Stimulated activated naive CD8-positive, alpha-beta T cell treated with anti-CD3 and anti-CD28 coated beads, Interleukin-15, Interleukin-2, amounts not matched to agents 100 U/mL and 50 U/mL, for 24 hours (primary cell): Measurements from ENCODE around the gene CCNF.
"Not testable (repeated sequence)": the region's sequence is repeated elsewhere in the genome, so short reads cannot be mapped to it uniquely, and the experiment has no call there.

Experiments used
- ATAC-seq: fragments of 150-1000 bp; cut with Tn5 transposase; one replicate; pipeline ENCODE4 v1.10.0; 2021
- DNase-seq: peaks from one replicate; pipeline ENCODE4 v3.0.0; 2021

Gene CCNF

GRCh38 chr16:2472488-2472864 is 43.2 kb downstream of the CCNF start:
- ATAC-seq = no peak
- no peak for DNase-seq

GRCh38 chr16:2472885-2473445 is 43.7 kb downstream of the CCNF start:
- ATAC-seq = no peak
- no peak for DNase-seq

- no peak for ATAC-seq
- peak; percentile 45 for DNase-seq
Measured at GRCh38 chr16:2473446-2473926, 44.2 kb downstream of the CCNF start.

- ATAC-seq (peak; percentile 52), DNase-seq (peak; percentile 66)
Measured at GRCh38 chr16:2473999-2474876, 45.0 kb downstream of the CCNF start.

- ATAC-seq (peak; percentile 66), DNase-seq (peak; percentile 92)
Measured at GRCh38 chr16:2474877-2475412, 45.7 kb downstream of the CCNF start, which contains the start of gene TBC1D24. Gene TBC1D24, plus strand, starts transcription at chr16:2475127. Its CDS starts 21,022 bp downstream, at chr16:2496149.

- ATAC-seq (peak; percentile 48), DNase-seq (peak; percentile 58)
Measured at GRCh38 chr16:2475413-2476344, 46.4 kb downstream of the CCNF start.

- ATAC-seq = no peak
- no peak for DNase-seq
Measured at GRCh38 chr16:2476345-2476720, 47.1 kb downstream of the CCNF start.

- DNase-seq = no peak
Measured at GRCh38 chr16:2476741-2477140, 47.5 kb downstream of the CCNF start.

GRCh38 chr16:2477327-2477726 is 48.1 kb downstream of the CCNF start:
- ATAC-seq = no peak
- DNase-seq = no peak

More at GRCh38 chr16:2476741-2477140, 47.5 kb downstream of the CCNF start:
- ATAC-seq = no peak

GRCh38 chr16:2478279-2478678 is 49.0 kb downstream of the CCNF start:
- DNase-seq (no peak), ATAC-seq (no peak)

GRCh38 chr16:2479996-2480395 is 50.7 kb downstream of the CCNF start:
- not testable (repeated sequence) for DNase-seq, ATAC-seq

- ATAC-seq (no peak), DNase-seq (no peak)
Measured at GRCh38 chr16:2480948-2481347, 51.7 kb downstream of the CCNF start.

GRCh38 chr16:2481676-2482075 is 52.4 kb downstream of the CCNF start:
- ATAC-seq (no peak), DNase-seq (no peak)

GRCh38 chr16:2482249-2482648 is 53.0 kb downstream of the CCNF start:
- DNase-seq (no peak), ATAC-seq (no peak)

- no peak for ATAC-seq
- no peak for DNase-seq
Measured at GRCh38 chr16:2482708-2483534, 53.7 kb downstream of the CCNF start.

GRCh38 chr16:2483939-2484897 is 55.0 kb downstream of the CCNF start:
- DNase-seq (no peak), ATAC-seq (no peak)

GRCh38 chr16:2484898-2485508 is 55.8 kb downstream of the CCNF start:
- DNase-seq = no peak
- no peak for ATAC-seq

GRCh38 chr16:2485811-2486507 is 56.7 kb downstream of the CCNF start:
- no peak for ATAC-seq

More at GRCh38 chr16:2485811-2486507, 56.7 kb downstream of the CCNF start:
- no peak for DNase-seq
